Adipose tissue (tissue), 3 donors: Measurements from ENCODE around the gene RAB4B. TPM values are rescaled to one million over a fixed set of nuclear protein-coding genes. Genes with fewer than 3 reads are reported as not detected.
"Not testable (repeated sequence)": the region's sequence is repeated elsewhere in the genome, so short reads cannot be mapped to it uniquely, and the experiment has no call there.

Experiments used
- H3K27ac ChIP-seq: one replicate; pipeline ENCODE4 v1.5.1; 2013; ENCODE audit warnings: low read depth, low read length
- WGBS, 3 donors: extraction: QIAGEN DNeasy Blood & Tissue Kit; methylation state at CpG; one replicate each; pipeline ENCODE4 v1.1.7; 2013; 5-methylcytosine and 5-hydroxymethylcytosine counted together
- polyA plus RNA-seq, 3 donors: library from polyadenylated mRNA; stranded (reverse); fragments of 200-250 nt; gene quantifications; one replicate each; pipeline ENCODE4 v1.2.3, GENCODE V29; 2013
- donor health status: healthy with polysubstance abuse.
- donor health status: Bipolar disorder and iron deficiency.
- donor health status: healthy.

Gene RAB4B
- polyA plus RNA-seq, 3 donors: 19.6 to 41.4 (median 31.7) TPM

GRCh38 chr19:40810160-40810559, 32.1 kb downstream of the RAB4B start:
- WGBS, 3 donors: 58 to 77% (median 65%) methylated on average over 9 to 14 of the region's 14 CpGs
- H3K27ac ChIP-seq: no peak overlapping the region

GRCh38 chr19:40810649-40811408, 32.8 kb downstream of the RAB4B start:
- not testable (repeated sequence) for H3K27ac ChIP-seq
- WGBS, 3 donors: 2 to 12% (median 4%) methylated on average over 45 to 62 of the region's 65 CpGs

- 19 to 52% (median 25%) methylated on average over 32 to 35 of the region's 35 CpGs for WGBS, 3 donors
Observed at GRCh38 chr19:40811478-40812341, 33.7 kb downstream of the RAB4B start.

GRCh38 chr19:40812571-40812970, 34.5 kb downstream of the RAB4B start:
- H3K27ac ChIP-seq: not testable (repeated sequence)
- WGBS, 3 donors: 89 to 90% (median 89%) methylated on average over 7 of the region's 7 CpGs

More at GRCh38 chr19:40811478-40812341, 33.7 kb downstream of the RAB4B start:
- no peak overlapping the region for H3K27ac ChIP-seq

- no peak overlapping the region for H3K27ac ChIP-seq
- 30 to 56% (median 33%) methylated on average over 4 of the region's 4 CpGs for WGBS, 3 donors
Observed at GRCh38 chr19:40813182-40813581, 35.1 kb downstream of the RAB4B start.

GRCh38 chr19:40815223-40815622, 37.2 kb downstream of the RAB4B start:
- H3K27ac ChIP-seq: no peak overlapping the region
- WGBS, 3 donors: 63 to 84% (median 67%) methylated on average over 4 of the region's 4 CpGs

GRCh38 chr19:40818480-40819399, 40.7 kb downstream of the RAB4B start:
- 21 to 37% (median 26%) methylated on average over 24 to 35 of the region's 36 CpGs for WGBS, 3 donors
- not testable (repeated sequence) for H3K27ac ChIP-seq

- WGBS, 3 donors: 40 to 47% (median 45%) methylated on average over 6 of the region's 6 CpGs
- H3K27ac ChIP-seq: not testable (repeated sequence)
Observed at GRCh38 chr19:40819479-40820234, 41.6 kb downstream of the RAB4B start.

GRCh38 chr19:40822161-40822560, 44.1 kb downstream of the RAB4B start:
- WGBS, 3 donors: 88 to 91% (median 90%) methylated on average over 22 of the region's 22 CpGs
- no peak overlapping the region for H3K27ac ChIP-seq

GRCh38 chr19:40822704-40823553, 44.9 kb downstream of the RAB4B start:
- 26 to 50% (median 49%) methylated on average over 9 of the region's 9 CpGs for WGBS, 3 donors
- H3K27ac ChIP-seq: not testable (repeated sequence)

- 87 to 90% (median 87%) methylated on average over 16 of the region's 16 CpGs for WGBS, 3 donors
- not testable (repeated sequence) for H3K27ac ChIP-seq
Observed at GRCh38 chr19:40824916-40825315, 46.9 kb downstream of the RAB4B start.

GRCh38 chr19:40825460-40826095, 47.5 kb downstream of the RAB4B start:
- 93 to 100% (median 94%) methylated on average over 3 to 6 of the region's 6 CpGs for WGBS, 3 donors
- H3K27ac ChIP-seq: not testable (repeated sequence)

- H3K27ac ChIP-seq: not testable (repeated sequence)
- 82 to 90% (median 86%) methylated on average over 7 to 9 of the region's 14 CpGs for WGBS, 3 donors
Observed at GRCh38 chr19:40826312-40826698, 48.3 kb downstream of the RAB4B start.

- H3K27ac ChIP-seq: not testable (repeated sequence)
- 64 to 91% (median 68%) methylated on average over 29 of the region's 29 CpGs for WGBS, 3 donors
Observed at GRCh38 chr19:40826699-40827385, 48.8 kb downstream of the RAB4B start.

GRCh38 chr19:40827386-40828247, 49.6 kb downstream of the RAB4B start:
- WGBS, 3 donors: 95 to 97% (median 96%) methylated on average over 22 of the region's 22 CpGs
- no peak overlapping the region for H3K27ac ChIP-seq
